Dendritic cell treated with granulocyte-macrophage colony-stimulating factor and Interleukin-4, amounts not matched to agents 40 ng/mL and 50 ng/mL, for 4 days (primary cell): Measurements from ENCODE around the gene LBP.
"Not testable (repeated sequence)": the region's sequence is repeated elsewhere in the genome, so short reads cannot be mapped to it uniquely, and the experiment has no call there.

Experiments
- H3K27ac Mint-ChIP-seq: one replicate; pipeline ENCODE4 v1.8.0; 2022; ENCODE audit warnings: mild to moderate bottlenecking, mixed read lengths
- H3K27me3 Mint-ChIP-seq: one replicate; pipeline ENCODE4 v1.8.0; 2022; ENCODE audit warnings: mild to moderate bottlenecking, mixed read lengths
- H3K36me3 Mint-ChIP-seq: one replicate; pipeline ENCODE4 v1.8.0; 2022; ENCODE audit warnings: low read depth, mixed read lengths
- H3K4me1 Mint-ChIP-seq: one replicate; pipeline ENCODE4 v1.8.0; 2022; ENCODE audit warnings: low read depth, mixed read lengths
- H3K4me3 Mint-ChIP-seq: one replicate; pipeline ENCODE4 v1.8.0; 2022; ENCODE audit warnings: mild to moderate bottlenecking, moderate library complexity, mixed read lengths
- H3K9me3 Mint-ChIP-seq: one replicate; pipeline ENCODE4 v1.8.0; 2022; ENCODE audit warnings: mixed read lengths
- intact Hi-C: fragments of 100-400 bp; cut with micrococcal nuclease; formaldehyde crosslinking; loops from one replicate; pipeline ENCODE4 v1.15.0; 2022

The LBP gene

DNA sequence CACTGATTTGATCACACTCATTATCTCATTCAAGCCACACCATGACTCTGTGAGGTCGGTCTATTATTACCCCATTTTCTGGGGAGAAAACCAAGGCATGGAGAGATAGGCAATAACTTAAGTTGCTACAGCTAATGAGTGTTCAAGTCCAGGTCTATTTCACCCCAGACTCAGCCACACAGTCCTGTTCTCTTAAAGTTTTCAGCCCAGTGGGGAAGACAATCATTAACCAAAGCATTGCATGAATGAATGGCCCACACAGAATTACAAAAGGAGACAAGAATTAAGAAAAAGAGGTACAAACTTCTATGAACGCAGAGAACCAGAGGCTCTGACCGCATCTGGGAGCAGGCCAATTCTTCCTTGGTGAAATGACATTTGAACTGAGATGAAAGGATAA, 35.2 kb upstream of the LBP start:
- Mint-ChIP-seq H3K27me3 (peaks cover 33% of the 10 kb centered on the region), H3K27ac (no peak overlapping the region), H3K4me3 (no peak overlapping the region), H3K4me1 (peaks cover 21% of the 10 kb centered on the region), H3K36me3 (no peaks in the 10 kb centered on the region), H3K9me3 (no peaks in the 10 kb centered on the region)
- intact Hi-C loops: no loop called here

DNA sequence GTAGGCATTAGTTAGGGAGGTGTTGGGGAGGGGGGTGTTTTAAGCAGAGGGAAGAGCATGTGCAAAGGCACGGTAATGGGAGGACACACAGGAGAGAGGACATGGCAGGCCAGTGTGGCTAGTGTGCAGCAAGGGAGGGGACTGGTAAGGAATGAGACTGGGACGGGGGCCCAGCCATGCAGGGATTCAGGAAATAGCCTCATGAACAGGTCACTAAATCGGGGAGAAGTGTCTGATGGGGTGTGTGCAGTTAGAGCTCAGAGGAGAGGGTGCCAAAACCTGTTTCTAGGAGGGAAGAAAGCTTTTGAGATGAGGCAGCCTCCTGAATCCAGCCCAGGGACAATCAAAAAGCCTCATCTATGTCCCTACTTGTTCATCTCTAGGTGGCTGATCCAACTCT, 34.8 kb upstream of the LBP start:
- H3K27me3 Mint-ChIP-seq: peaks cover 33% of the 10 kb centered on the region
- no peaks in the 10 kb centered on the region for H3K36me3 Mint-ChIP-seq
- peaks cover 17% of the 10 kb centered on the region for H3K4me1 Mint-ChIP-seq
- no peak overlapping the region for H3K27ac Mint-ChIP-seq
- intact Hi-C loops: no loop called here
- H3K4me3 Mint-ChIP-seq: no peak overlapping the region
- no peaks in the 10 kb centered on the region for H3K9me3 Mint-ChIP-seq

DNA sequence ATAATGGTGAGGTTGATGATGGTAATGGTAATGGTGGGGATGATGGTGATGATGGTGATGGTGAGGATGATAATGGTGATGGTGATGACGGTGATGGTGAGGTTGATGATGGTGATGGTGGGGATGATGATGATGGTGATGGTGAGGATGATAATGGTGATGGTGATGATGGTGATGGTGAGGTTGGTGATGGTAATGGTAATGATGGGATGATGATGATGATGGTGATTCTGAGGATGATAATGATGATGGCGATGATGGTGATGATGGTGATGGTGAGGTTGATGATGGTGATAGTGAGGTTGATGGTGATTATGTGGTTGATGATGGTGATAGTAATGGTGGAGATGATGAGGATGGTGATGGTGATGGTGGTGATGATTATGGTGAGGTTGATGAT, 32.6 kb upstream of the LBP start:
- Mint-ChIP-seq H3K4me3 (no peak overlapping the region), H3K9me3 (no peaks in the 10 kb centered on the region), H3K27me3 (peaks cover 39% of the 10 kb centered on the region), H3K4me1 (no peaks in the 10 kb centered on the region), H3K36me3 (no peaks in the 10 kb centered on the region), H3K27ac (no peak overlapping the region)
- intact Hi-C loops: no loop called here

DNA sequence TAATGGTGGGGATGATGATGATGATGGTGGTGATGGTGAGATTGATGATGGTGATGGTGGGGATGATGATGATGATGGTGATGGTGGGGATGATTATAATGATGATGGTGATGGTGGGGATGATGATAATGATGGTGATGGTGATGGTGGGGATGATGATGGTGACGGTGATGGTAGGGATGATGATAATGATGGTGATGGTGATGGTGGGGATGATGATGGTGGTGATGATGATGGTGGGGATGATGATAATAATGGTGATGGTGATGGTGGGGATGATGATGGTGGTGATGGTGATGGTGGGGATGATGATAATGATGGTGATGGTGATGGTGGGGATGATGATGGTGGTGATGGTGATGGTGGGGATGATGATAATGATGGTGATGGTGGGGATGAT, 31.9 kb upstream of the LBP start:
- H3K9me3 Mint-ChIP-seq, H3K4me1 Mint-ChIP-seq, intact Hi-C loops, H3K27ac Mint-ChIP-seq, H3K36me3 Mint-ChIP-seq, H3K4me3 Mint-ChIP-seq: not testable (repeated sequence)
- H3K27me3 Mint-ChIP-seq: peaks cover 42% of the 10 kb centered on the region

DNA sequence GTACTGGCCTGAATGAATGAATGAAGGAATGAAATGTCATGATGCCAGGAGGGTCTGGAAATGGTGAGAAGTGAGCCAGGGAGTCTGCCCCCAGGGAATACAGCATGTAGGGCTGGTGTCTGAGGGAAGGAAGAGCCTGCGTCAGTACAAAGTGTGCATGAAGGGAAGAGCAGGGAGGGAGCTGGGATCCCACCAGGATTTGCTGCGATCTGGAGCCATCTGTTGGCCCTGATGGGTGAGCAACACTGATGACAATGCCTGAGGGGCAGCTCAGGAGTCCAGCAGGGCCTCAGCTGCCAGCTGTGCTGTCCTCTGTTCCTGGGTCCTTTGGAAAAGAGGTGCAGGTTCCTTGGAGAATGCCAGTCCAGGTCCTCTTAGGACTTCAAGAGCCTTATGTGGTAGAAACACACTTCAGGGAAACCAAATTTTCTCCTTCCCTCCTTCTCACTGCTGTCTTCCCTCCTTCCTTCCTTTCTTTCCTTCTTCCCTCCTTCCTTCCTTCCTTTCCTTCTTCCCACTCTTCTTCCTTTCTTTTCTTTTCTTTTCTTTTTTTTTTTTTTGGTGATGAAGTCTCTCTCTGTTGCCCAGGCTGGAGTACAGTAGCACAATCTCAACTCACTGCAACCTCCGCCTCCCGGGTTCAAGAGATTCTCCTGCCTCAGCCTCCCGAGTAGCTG, 30.9 kb upstream of the LBP start:
- Mint-ChIP-seq H3K27ac (no peak overlapping the region), H3K4me1 (peaks cover 6% of the 10 kb centered on the region), H3K27me3 (peaks cover 43% of the 10 kb centered on the region), H3K4me3 (no peak overlapping the region), H3K36me3 (no peaks in the 10 kb centered on the region), H3K9me3 (no peaks in the 10 kb centered on the region)
- intact Hi-C loops: no loop called here

DNA sequence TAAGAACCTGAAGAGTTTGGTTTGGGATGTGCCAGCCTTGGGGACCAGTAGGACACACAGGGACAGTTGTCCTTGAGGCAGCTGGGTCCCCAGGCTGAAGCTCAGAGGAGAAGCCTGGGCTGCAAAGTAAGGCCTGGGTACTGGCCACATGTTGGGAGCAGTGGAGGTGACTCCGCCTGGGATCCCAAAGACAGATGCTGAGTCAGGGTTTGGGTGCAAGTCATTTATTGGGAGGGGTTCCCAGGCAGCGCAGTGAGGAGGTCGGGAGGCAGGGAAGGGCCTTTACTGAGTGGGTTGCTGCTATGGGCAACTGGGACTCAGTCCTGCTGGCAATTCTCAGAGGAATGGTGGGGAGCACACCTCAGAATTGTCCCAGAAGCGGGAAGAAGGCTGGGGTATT, 29.9 kb upstream of the LBP start:
- H3K27ac Mint-ChIP-seq: no peak overlapping the region
- H3K4me1 Mint-ChIP-seq: peaks cover 12% of the 10 kb centered on the region
- no peaks in the 10 kb centered on the region for H3K9me3 Mint-ChIP-seq
- H3K4me3 Mint-ChIP-seq: no peak overlapping the region
- intact Hi-C loops: no loop called here
- H3K36me3 Mint-ChIP-seq: no peaks in the 10 kb centered on the region
- H3K27me3 Mint-ChIP-seq: peaks cover 40% of the 10 kb centered on the region

DNA sequence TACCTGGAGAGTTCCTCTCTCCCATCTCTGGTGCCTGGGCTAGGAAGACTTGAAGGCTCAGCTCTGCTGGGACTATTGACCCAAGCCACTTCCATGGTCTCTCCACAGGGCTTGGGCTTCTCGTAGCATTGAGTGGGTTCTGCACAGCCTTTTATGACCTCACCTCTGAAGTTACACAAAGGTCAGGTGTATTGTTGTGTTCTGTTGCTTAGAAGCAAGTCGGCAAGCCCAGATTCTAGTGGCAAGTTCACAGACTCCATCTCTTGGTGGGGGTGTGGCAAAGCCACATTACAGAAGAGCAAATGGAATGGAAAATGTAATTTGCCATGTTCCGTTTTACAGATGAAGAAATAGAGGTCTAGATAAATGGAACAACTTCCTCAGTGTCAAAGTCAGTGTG, 28.9 kb upstream of the LBP start:
- peaks cover 36% of the 10 kb centered on the region for H3K27me3 Mint-ChIP-seq
- H3K4me3 Mint-ChIP-seq: no peak overlapping the region
- H3K27ac Mint-ChIP-seq: no peak overlapping the region
- no peaks in the 10 kb centered on the region for H3K36me3 Mint-ChIP-seq
- H3K9me3 Mint-ChIP-seq: no peaks in the 10 kb centered on the region
- intact Hi-C loops: no loop called here
- H3K4me1 Mint-ChIP-seq: peaks cover 17% of the 10 kb centered on the region

DNA sequence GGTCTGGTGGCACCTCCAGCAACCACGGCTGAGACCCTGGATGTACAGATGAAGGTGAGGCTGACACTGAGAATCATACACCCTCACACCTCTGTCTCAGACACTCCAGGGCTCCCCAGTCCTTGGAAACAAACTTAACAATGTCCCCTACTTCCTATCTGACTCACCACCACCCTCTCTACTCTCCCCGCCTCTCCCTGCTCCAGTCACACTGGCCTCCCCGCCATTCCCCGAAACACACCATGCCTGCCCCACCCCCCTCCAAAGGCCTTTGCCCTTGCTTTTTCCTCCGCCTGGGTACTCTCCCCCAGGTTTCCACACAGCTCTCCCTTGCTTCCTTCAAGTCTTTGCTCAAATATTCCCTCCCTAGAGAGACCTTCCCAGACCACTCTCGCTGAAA, 26.1 kb upstream of the LBP start:
- H3K27me3 Mint-ChIP-seq: peaks cover 36% of the 10 kb centered on the region
- H3K9me3 Mint-ChIP-seq: no peaks in the 10 kb centered on the region
- intact Hi-C loops: no loop called here
- H3K27ac Mint-ChIP-seq: no peak overlapping the region
- H3K36me3 Mint-ChIP-seq: no peaks in the 10 kb centered on the region
- H3K4me3 Mint-ChIP-seq: no peak overlapping the region
- peaks cover 17% of the 10 kb centered on the region for H3K4me1 Mint-ChIP-seq

DNA sequence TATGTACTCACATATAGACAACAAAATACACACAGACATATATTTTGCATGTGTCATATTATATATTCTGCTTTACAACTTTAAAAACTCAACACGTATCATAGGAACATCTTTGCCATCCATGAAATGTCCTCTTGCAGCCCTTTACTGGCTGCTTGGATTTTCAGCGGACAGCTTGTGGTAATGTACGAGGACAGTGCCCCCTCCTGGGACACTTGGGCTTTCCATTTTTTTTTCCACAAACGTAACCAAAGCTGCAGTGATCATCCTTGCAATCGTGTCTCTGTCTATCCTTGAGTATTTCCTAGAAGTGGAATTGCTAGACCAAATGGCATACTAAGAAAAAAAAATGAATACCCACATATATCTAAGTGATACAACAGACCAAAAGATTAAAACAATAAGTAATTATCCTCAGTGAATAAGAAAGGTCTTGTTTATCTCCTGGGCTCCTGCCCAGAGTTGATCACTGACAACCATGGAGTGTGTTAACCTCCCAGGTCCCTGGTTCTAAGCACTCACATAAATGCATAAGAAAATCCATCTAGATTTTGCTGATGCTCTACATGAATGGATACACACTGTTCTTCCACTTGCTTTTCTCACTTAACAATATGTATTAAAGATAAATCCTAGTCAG, 24.2 kb upstream of the LBP start:
- peaks cover 25% of the 10 kb centered on the region for H3K27me3 Mint-ChIP-seq
- H3K36me3 Mint-ChIP-seq: no peaks in the 10 kb centered on the region
- intact Hi-C loops: loop anchor here (1.0 kb wide), 2 partner anchors 93 to 265 kb away; no protein-coding TSS in a partner anchor
- no peak overlapping the region for H3K27ac Mint-ChIP-seq
- H3K4me1 Mint-ChIP-seq: peaks cover 17% of the 10 kb centered on the region
- H3K9me3 Mint-ChIP-seq: peaks cover 9% of the 10 kb centered on the region
- no peak overlapping the region for H3K4me3 Mint-ChIP-seq

DNA sequence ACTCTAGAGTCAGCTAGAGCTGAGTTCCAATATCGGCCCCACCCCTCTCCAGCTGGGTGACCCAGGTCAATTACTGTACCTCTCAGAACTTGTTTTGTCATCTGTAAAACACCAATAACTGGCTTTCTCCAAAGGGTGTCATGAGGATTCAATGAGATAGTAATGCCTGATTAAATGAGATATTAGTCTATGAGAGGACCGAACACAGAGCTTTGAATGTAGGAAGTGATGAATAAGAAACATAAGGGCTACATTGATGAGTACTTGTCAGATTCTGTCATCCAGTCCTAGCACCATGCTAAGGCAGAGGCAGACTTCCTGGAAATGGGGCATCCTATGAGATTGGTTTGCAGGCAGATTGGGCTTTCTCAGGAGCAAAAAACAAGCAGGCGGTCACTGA, 22.1 kb upstream of the LBP start:
- Mint-ChIP-seq H3K36me3 (no peaks in the 10 kb centered on the region), H3K4me1 (peaks cover 17% of the 10 kb centered on the region), H3K4me3 (no peak overlapping the region), H3K9me3 (peaks cover 9% of the 10 kb centered on the region), H3K27me3 (peaks cover 28% of the 10 kb centered on the region), H3K27ac (no peak overlapping the region)
- intact Hi-C loops: no loop called here

DNA sequence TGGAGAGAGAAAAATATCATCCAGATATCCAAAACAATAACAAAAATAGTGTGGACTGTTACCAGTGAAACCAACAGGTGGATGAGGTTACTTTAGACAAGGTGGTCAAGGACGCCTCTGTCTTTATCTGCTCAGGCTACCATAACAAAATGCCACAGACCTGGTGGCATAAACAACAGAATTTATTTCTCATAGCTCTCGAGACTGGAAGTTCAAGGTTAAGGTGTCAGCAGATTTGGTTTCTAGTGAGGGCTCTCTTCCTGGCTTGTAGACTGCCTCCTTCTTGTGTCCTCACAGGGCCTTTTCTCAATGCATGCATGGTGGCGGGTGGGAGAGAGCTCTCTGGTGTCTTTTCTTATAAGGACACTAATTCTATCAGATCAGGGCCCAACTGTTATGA, 21.1 kb upstream of the LBP start:
- intact Hi-C loops: no loop called here
- Mint-ChIP-seq H3K4me1 (peaks cover 13% of the 10 kb centered on the region), H3K27me3 (peaks cover 21% of the 10 kb centered on the region), H3K36me3 (no peaks in the 10 kb centered on the region), H3K27ac (no peak overlapping the region), H3K4me3 (no peak overlapping the region), H3K9me3 (peaks cover 9% of the 10 kb centered on the region)

DNA sequence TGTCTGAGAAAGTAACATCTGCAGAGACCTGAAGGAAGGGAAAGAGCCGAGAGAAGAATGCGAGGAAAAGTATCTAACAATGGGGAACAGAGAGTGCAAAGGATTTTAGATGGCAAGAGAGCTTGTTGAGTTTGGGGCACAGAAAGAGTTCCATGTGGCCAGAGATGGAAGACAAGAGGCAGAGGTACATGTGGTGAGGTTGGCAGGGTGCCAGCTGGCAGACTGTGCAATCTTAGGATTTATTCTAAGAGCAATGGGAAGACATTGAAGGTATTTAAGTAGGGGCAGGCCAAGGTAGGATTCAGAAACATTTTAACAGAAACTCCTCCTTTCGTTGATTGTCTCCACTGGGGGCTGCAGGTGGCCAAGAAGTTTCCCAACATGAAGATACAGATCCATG, 20.4 kb upstream of the LBP start:
- no peak overlapping the region for H3K4me3 Mint-ChIP-seq
- intact Hi-C loops: no loop called here
- H3K9me3 Mint-ChIP-seq: peaks cover 9% of the 10 kb centered on the region
- H3K36me3 Mint-ChIP-seq: no peaks in the 10 kb centered on the region
- H3K27me3 Mint-ChIP-seq: peaks cover 17% of the 10 kb centered on the region
- no peak overlapping the region for H3K27ac Mint-ChIP-seq
- H3K4me1 Mint-ChIP-seq: peaks cover 8% of the 10 kb centered on the region

DNA sequence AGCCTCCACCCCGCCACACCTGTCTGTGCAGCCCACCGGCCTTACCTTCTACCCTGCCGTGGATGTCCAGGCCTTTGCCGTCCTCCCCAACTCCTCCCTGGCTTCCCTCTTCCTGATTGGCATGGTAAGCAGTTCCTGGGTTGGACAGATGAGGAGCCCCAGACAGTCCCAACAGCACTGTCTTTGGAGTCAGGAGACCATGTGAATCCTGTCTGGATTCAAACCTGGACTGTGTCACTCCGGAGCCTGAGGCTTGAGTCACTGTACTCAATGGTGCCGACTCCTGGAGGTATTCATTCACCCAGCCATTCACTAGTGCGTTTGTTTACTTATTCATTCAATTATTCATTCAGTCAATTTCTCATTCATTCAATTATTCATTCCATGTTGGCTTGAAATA, 20.0 kb upstream of the LBP start:
- Mint-ChIP-seq H3K27me3 (peaks cover 14% of the 10 kb centered on the region), H3K9me3 (peaks cover 9% of the 10 kb centered on the region), H3K36me3 (no peaks in the 10 kb centered on the region), H3K27ac (no peak overlapping the region), H3K4me3 (no peak overlapping the region), H3K4me1 (peaks cover 6% of the 10 kb centered on the region)
- intact Hi-C loops: no loop called here

DNA sequence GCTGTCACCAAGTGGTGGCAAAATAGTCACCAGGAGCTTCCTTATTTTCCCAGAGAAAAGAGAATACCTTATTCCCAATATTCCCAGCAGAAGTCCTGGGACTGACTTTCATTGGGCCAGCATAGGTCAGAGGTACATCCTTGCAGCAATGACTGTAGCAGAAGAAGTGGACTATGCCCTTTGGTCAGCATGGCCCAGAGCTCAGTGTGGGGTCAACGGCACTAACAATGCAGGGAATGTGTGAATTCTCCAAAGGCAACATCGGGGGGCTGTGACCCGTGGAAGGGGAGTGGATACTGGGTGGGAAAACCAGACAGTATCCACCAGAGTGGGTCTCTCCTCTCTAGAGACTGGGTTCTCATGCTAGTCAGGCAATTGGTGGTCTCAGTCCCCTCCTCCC, 15.6 kb upstream of the LBP start:
- intact Hi-C loops: no loop called here
- Mint-ChIP-seq H3K36me3 (no peaks in the 10 kb centered on the region), H3K4me1 (no peaks in the 10 kb centered on the region), H3K27me3 (peaks cover 32% of the 10 kb centered on the region), H3K9me3 (peaks cover 5% of the 10 kb centered on the region), H3K4me3 (no peak overlapping the region), H3K27ac (no peak overlapping the region)

DNA sequence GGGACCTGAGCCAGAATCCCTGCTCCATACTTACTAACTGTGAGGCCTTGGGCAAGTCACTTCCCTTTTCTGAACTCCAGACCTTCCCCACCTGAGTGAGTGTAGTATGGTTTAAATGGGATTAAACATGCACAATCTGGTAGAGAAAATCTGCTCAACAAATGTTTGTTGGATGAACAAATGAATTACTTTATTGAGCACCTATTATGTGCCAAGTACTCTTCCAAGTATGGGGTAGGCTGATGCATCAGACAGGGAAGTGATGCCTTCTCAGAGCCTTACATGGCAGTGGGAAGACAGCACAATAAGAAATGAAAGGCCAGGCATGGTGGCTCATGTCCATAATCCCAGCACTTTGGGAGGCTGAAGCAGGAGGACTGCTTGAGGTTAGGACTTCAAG, 15.0 kb upstream of the LBP start:
- intact Hi-C loops: no loop called here
- Mint-ChIP-seq H3K4me3 (no peak overlapping the region), H3K27me3 (peaks cover 37% of the 10 kb centered on the region)

More for the DNA sequence above, 15.0 kb upstream of the LBP start:
- H3K4me1 Mint-ChIP-seq: no peaks in the 10 kb centered on the region
- H3K9me3 Mint-ChIP-seq: no peaks in the 10 kb centered on the region
- H3K36me3 Mint-ChIP-seq: no peaks in the 10 kb centered on the region
- H3K27ac Mint-ChIP-seq: no peak overlapping the region
